DND-41 (cell line): ENCODE measurements around the gene ZNF473.

Source experiments
- EZH2 ChIP-seq: IDR thresholded peaks from 3 replicates; pipeline ENCODE4 v1.6.1; 2012; ENCODE audit warnings: borderline replicate concordance, low read depth, mild to moderate bottlenecking, moderate library complexity, low read length, inconsistent platforms; ENCODE audit not compliant: severe bottlenecking
- TF ChIP-seq, protein P1 (sequence below): IDR thresholded peaks from 2 replicates; pipeline ENCODE4 v1.5.1; 2012; ENCODE audit warnings: borderline replicate concordance, low read length, moderate library complexity, mild to moderate bottlenecking; ENCODE audit not compliant: poor library complexity, severe bottlenecking; ENCODE audit errors: extremely low read depth

DNA sequence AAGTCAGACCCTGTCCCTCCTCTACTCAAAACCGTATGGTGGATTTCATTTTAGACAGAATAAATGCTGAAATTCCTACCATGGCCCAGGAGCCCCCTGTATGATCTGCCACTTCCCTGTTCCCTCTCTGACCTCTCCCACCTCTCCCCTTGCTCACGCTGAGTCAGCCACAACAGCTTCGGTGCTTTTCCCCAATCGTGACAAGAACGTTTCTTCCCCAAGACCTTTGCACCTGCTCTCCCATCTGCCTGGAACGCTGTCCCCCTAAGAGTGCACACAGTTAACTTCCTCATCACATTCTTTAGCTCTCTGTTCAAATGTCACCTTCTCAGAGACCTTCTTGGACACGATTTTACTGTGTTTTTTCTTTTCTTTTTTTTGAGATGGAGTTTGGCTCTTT, 3.0 kb upstream of the ZNF473 start:
- TF ChIP-seq, protein P1, sequence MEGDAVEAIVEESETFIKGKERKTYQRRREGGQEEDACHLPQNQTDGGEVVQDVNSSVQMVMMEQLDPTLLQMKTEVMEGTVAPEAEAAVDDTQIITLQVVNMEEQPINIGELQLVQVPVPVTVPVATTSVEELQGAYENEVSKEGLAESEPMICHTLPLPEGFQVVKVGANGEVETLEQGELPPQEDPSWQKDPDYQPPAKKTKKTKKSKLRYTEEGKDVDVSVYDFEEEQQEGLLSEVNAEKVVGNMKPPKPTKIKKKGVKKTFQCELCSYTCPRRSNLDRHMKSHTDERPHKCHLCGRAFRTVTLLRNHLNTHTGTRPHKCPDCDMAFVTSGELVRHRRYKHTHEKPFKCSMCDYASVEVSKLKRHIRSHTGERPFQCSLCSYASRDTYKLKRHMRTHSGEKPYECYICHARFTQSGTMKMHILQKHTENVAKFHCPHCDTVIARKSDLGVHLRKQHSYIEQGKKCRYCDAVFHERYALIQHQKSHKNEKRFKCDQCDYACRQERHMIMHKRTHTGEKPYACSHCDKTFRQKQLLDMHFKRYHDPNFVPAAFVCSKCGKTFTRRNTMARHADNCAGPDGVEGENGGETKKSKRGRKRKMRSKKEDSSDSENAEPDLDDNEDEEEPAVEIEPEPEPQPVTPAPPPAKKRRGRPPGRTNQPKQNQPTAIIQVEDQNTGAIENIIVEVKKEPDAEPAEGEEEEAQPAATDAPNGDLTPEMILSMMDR = no peak
- TF ChIP-seq EZH2 = no peak
